ENCODE data around the gene TMEM184B. TPM values are rescaled to one million over a fixed set of nuclear protein-coding genes. Genes with fewer than 3 reads are reported as not detected.

Gene TMEM184B

Small RNA genes within 50 kb of the gene (small RNA-seq; reads per million reads assigned to genes)
- gene RF00017 (ENCODE audit: insufficient read depth) (not detected), gene RN7SL704P (ENCODE audit: insufficient read depth) (not detected)
